Right atrium auricular region (tissue), 2 donors: ENCODE data around the gene STAT1. TPM values are rescaled to one million over a fixed set of nuclear protein-coding genes. Genes with fewer than 3 reads are reported as not detected.
"Not testable (repeated sequence)": the region's sequence is repeated elsewhere in the genome, so short reads cannot be mapped to it uniquely, and the experiment has no call there.

Source experiments
- DNase-seq: peaks from one replicate; pipeline ENCODE4 v3.0.0-alpha.2; 2019; ENCODE audit warnings: low spot score
- H3K27ac ChIP-seq, 2 donors: fragments of 200-600 bp; sonication (generic); 1 replicate in 1 of 2; 2 replicates in 1 of 2; pipeline ENCODE4 v1.5.1; 2016 to 2019
- H3K27me3 ChIP-seq, 2 donors: fragments of 200-600 bp; sonication (generic); one replicate each; pipeline versions ENCODE4 v1.5.1 to v1.6.0; 2017 to 2019
- H3K36me3 ChIP-seq: fragments of 200-600 bp; sonication (generic); one replicate; pipeline ENCODE4 v1.5.1; 2016
- H3K4me1 ChIP-seq, 2 donors: fragments of 200-600 bp; sonication (generic); one replicate each; pipeline versions ENCODE4 v1.5.1 to v1.6.0; 2017 to 2019
- H3K4me3 ChIP-seq, 2 donors: fragments of 200-600 bp; sonication (generic); 1 replicate in 1 of 2; 2 replicates in 1 of 2; pipeline ENCODE4 v1.5.1; 2017 to 2019; ENCODE audit warnings: mild to moderate bottlenecking in 1 of 2, moderate library complexity in 1 of 2
- H3K9me3 ChIP-seq, 2 donors: fragments of 200-600 bp; sonication (generic); one replicate each; pipeline ENCODE4 v1.5.1; 2019
- total RNA-seq, 2 donors: library from RNA; depleted of rRNA; stranded (reverse); fragments of >200 nt; gene quantifications; one replicate each; pipeline ENCODE4 v1.1.0, GENCODE V29; 2016
- TF ChIP-seq, protein P1 (sequence below), 2 donors: fragments of 200-600 bp; sonication (generic); IDR thresholded peaks; one replicate each; pipeline ENCODE4 v1.5.1; 2019; ENCODE audit warnings: antibody characterized with exemption in 2 of 2

The STAT1 gene
- total RNA-seq, 2 donors from 2014 or later, result 34.8 to 36.6 TPM

DNA sequence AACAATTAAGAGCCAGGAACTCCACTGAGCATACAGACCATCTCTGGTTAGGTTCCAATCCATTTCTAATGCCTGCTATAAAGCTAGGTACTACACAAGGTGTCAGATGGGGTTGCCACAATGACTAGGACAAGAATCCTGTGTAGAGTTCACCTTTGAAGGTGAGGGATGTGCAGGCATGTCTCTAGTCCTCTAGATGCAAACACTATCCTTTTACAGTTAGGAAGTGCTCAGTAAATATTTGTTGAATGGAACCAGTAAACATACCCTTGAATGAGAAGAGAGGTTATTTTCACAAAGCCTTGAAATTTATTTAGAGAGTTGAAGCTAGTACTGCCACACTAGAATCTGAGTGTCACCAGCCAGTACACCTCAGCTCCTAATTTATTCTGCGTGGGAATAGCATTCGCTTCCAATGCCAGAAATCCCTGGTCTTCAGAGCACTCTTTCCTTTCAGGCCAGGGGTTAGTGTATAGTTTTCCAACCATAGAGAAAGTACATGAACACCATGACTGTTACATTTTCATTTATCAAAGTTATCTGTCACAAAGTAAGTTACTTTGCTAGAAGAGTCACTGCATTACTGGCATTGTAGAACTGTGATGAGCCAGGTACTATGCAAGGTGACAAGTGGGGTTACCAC, 48.3 kb downstream of the STAT1 start:
- H3K27ac ChIP-seq, result no peak overlapping the region
- no peak for DNase-seq
- H3K9me3 ChIP-seq, result no peaks in the 10 kb centered on the region
- TF ChIP-seq, protein P1, sequence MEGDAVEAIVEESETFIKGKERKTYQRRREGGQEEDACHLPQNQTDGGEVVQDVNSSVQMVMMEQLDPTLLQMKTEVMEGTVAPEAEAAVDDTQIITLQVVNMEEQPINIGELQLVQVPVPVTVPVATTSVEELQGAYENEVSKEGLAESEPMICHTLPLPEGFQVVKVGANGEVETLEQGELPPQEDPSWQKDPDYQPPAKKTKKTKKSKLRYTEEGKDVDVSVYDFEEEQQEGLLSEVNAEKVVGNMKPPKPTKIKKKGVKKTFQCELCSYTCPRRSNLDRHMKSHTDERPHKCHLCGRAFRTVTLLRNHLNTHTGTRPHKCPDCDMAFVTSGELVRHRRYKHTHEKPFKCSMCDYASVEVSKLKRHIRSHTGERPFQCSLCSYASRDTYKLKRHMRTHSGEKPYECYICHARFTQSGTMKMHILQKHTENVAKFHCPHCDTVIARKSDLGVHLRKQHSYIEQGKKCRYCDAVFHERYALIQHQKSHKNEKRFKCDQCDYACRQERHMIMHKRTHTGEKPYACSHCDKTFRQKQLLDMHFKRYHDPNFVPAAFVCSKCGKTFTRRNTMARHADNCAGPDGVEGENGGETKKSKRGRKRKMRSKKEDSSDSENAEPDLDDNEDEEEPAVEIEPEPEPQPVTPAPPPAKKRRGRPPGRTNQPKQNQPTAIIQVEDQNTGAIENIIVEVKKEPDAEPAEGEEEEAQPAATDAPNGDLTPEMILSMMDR (IDR thresholded peaks at IDR 0.05), result no peak
- no peaks in the 10 kb centered on the region for H3K27me3 ChIP-seq
- no peak overlapping the region for H3K4me3 ChIP-seq
- peaks cover 55% of the 10 kb centered on the region for H3K36me3 ChIP-seq
- H3K4me1 ChIP-seq, result no peaks in the 10 kb centered on the region

DNA sequence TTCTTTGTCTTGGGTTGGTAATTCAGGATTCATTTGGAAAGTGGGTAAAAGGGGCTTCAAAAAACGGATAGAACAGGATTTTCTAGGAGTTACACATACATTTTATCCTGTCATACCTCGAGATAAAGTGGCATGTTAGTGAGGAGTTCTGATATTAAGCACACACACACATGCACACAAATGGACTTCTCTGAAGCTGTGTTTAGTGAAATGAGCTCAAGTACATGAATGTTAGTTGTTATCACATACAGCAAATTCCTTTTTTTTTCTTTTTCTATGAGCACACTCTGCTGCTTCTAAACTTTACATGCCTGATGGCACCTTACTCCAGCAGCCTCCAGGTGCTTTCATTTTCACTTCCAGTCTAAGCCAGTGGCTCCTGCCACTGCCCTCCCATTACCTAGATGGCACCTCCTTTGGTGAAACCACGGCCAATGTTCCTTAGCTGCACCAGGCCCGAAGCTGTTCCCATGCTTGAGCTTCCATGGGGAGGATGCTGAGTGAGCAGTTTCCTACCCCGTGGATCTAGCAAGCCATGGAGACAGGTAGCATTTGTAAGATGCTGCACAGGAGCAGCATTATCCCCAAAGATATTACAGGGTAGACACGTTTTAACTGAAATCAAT, 49.7 kb downstream of the STAT1 start:
- no peak overlapping the region for H3K27ac ChIP-seq
- DNase-seq, result no peak
- no peaks in the 10 kb centered on the region for H3K9me3 ChIP-seq
- no peaks in the 10 kb centered on the region for H3K4me1 ChIP-seq
- TF ChIP-seq, protein P1 (IDR thresholded peaks at IDR 0.05), result no peak
- H3K36me3 ChIP-seq, result peaks cover 41% of the 10 kb centered on the region
- H3K4me3 ChIP-seq, result no peak overlapping the region
- no peaks in the 10 kb centered on the region for H3K27me3 ChIP-seq

DNA sequence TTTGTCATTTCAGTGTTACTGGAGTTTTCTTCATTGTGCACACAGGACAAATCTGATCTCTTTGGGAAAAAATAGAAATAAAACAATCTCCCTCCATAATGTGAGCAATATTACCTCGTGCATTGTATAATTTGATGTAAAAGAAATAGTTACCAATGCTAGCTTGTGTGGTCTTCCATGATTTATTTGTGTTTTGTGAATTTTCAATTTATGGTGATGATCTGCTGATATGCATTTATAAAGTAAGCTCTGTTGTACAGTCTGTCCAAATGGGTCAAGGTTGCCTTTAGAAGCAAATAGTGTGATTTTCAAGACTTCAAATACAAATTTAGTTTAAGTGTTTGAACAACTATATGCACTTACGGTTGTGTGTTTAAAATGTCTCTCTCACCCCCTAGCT, 50.9 kb downstream of the STAT1 start:
- no peaks in the 10 kb centered on the region for H3K9me3 ChIP-seq
- TF ChIP-seq, protein P1 (IDR thresholded peaks at IDR 0.05), result no peak
- H3K4me1 ChIP-seq, result no peaks in the 10 kb centered on the region
- H3K27me3 ChIP-seq, result no peaks in the 10 kb centered on the region
- no peak for DNase-seq
- H3K27ac ChIP-seq, result no peak overlapping the region
- no peak overlapping the region for H3K4me3 ChIP-seq
- peaks cover 34% of the 10 kb centered on the region for H3K36me3 ChIP-seq

DNA sequence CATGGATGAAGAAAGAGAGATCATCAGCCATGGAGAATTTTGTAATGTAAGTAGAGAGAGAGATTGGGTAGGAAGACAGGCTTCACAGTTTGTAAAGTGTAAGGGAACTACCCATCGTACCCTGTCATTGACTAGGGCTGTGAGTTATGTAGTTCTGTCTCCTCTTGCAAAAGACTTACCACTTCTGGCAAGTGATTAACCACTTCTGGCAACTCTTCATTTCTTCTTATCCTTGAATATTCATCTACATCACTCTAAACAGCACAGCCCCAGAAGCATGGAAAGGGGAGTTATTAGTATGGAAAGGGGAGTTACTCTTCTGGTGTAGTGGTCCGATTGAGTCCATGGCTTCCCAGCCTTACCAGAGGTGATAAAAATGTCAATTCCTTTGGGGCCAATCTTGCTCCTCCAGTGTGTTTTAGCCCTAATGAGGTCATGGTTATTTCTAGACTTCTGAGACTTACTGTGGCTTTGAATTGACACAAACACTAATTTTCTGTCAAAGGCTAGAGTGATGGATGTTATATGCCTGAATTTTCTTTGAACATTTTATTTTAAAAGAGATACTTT, 52.0 kb downstream of the STAT1 start:
- H3K4me3 ChIP-seq, result no peak overlapping the region
- DNase-seq, result no peak
- no peaks in the 10 kb centered on the region for H3K4me1 ChIP-seq
- H3K36me3 ChIP-seq, result peaks cover 25% of the 10 kb centered on the region
- TF ChIP-seq, protein P1 (IDR thresholded peaks at IDR 0.05), result no peak
- no peaks in the 10 kb centered on the region for H3K9me3 ChIP-seq
- H3K27me3 ChIP-seq, result no peaks in the 10 kb centered on the region
- no peak overlapping the region for H3K27ac ChIP-seq

DNA sequence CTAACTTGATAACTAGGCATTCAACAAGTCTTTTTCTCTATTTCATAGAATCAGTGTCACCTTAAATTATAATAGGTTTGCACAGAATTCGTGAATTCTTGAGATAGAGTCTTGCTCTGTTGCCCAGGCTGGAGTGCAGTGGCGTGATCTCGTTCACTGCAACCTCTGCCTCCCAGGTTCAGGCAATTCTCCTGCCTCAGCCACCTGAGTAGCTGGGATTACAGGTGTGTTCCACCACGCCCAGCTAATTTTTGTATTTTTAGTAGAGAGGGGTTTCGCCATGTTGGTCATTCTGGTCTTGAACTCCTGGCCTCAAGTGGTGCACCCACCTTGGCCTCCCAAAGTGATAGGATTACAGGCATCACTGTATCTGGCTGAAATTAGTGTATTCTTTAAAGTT, 52.9 kb downstream of the STAT1 start:
- not testable (repeated sequence) for H3K9me3 ChIP-seq, DNase-seq, H3K27me3 ChIP-seq, H3K4me1 ChIP-seq, H3K27ac ChIP-seq, H3K4me3 ChIP-seq
- peaks cover 25% of the 10 kb centered on the region for H3K36me3 ChIP-seq

DNA sequence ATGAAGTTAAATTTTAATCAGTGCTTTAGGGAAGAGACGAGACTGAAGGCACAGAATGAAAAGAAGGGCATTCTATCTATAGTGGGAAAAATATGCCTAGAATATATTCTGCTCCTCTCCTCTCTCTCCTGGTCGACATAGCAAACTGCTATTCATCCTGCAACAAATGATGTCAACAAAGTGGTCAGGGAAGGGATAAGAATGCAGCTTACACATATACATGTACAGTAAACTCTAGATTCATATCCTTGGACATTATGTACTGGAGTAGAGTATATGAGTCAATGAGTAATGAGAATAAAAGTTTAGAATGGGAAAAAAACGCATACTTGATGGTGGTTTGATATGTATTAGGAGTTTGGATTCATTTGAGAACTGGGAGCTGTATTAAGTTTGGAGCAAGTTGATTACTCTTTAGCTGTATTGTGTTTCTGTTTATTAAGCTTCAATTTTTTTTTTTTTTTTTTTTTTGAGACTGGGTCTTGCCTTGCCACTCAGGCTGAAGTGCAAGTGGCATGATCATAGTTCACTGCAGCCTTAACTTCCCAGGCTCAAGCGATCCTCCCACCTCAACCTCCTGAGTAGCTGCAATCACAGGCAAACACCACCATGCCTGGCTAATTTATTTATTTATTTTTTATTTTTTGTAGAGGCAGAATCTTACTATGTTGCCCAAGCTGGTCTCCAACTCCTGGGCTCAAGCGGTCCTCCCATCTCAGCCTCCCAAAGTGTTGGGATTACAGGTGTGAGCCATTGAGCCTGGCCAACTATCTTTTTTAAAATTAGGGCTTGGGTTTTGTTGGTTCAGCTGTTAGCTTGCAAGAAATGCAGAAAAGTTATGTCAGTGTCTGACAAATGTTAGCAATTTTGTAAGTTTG, 53.8 kb downstream of the STAT1 start:
- peaks cover 21% of the 10 kb centered on the region for H3K36me3 ChIP-seq
- TF ChIP-seq, protein P1 (IDR thresholded peaks at IDR 0.05), result no peak
- no peak for DNase-seq
- H3K27ac ChIP-seq, result no peak overlapping the region
- H3K4me1 ChIP-seq, result no peaks in the 10 kb centered on the region
- no peaks in the 10 kb centered on the region for H3K27me3 ChIP-seq
- no peak overlapping the region for H3K4me3 ChIP-seq
- no peaks in the 10 kb centered on the region for H3K9me3 ChIP-seq
